ENCODE results near the gene RAB36.

RAB36 gene

DNA sequence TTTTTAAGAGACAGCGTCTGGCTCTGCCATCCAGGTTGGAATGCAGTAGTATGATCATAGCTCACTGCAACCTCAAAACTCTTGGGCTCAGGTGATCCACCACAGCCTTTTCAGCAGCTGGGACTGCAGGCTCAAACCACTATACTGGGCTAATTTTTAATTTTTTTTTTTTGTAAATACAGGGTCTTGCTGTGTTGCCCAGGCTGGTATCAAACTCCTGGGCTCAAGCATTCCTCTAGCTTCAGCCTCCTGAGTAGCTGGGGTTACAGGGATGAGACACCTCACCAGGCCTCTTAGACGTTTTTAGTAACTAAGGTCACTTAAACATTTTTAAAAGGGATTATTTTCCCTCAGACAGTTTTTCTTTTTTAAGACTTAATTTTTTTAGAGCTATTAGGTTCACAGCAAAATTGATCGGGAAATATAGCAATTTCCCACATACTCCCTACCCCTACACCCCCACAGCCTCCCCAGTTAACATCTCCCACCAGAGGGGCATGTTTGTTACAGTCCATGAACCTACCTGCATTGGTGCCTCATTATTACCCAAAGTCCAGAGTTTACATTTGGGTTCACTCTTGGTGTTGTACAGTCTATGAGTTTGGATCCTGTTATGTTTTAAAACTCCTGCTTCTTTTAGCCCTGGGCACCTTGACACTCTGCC is 39.0 kb downstream of the RAB36 start:
- DNase-seq, result no peak

DNA sequence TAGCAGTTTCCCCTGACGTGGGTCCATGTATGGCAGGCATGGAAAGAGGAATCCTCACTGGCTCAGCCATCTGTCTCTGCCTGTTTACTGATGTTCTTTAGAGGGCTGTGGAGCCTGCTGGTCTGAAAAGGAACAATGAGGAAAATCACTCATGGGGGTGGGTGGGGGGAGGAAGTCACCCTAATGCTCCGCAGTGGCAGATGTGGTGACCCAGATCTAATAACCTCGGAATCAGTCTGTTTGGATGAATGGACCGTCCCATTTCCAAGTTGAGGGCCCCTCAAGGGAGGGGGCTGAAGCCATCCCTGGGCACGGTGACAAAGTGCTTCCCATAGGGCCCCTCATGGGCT is 39.5 kb downstream of the RAB36 start:
- DNase-seq, result no peak

DNA sequence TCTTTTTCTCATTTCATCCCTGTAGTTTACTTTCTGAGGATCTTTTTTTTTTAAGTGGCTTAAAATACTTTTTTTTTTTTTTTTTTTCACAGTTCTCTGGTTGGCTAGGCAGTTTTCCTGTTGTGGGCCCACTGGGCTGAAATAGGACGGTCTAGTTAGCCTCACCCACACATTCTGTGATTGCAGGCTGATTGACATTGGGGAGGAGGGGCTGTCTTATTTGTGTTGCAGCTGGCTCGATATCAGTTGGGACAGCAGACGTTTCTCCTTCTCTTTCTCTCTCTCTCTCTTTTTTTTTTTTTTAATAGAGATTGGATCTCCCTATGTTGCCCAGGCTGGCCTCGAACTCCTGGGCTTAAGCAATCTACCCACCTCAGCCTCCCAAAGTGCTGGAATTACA is 41.9 kb downstream of the RAB36 start:
- DNase-seq, result no peak

DNA sequence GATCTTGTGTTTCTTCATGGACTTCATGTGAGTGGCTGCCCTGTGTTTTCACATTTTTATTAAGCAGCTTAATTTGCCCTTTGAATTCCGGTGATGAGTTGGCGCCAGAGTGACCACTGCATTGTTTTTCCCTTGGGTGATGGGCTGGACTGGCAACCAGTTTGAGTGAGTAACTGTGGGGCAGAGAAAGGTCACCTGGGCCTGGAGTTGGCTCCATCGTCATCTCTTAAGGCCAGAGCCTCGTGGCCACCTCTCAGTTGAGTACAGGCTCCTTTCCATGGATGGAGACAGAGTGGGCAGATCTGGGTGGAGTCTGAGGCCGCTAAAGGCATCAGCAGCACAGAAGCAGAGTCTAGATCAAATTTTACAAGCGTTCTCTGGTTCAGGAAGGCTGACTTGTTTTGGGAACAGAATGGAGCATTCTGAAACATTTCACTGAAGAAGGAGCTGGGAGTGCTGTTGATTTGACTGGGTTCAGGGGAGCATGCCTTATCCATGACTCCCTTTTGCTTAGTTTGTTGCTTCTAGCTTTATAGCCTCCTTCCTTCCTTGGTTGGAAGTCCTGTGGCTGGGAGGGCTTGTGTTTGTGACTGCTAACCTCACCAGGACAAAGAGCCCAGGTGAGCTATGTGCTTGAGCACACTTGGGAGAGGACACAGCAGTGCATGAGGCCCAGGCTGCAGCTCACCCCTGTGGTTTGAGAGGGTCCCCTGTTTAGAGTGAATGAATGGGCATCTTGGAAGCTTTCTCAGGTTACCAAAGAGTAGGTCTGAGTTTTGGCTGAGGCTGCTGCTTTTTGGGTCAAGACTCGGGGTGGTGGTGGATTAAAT is 42.8 kb downstream of the RAB36 start:
- no peak for DNase-seq

DNA sequence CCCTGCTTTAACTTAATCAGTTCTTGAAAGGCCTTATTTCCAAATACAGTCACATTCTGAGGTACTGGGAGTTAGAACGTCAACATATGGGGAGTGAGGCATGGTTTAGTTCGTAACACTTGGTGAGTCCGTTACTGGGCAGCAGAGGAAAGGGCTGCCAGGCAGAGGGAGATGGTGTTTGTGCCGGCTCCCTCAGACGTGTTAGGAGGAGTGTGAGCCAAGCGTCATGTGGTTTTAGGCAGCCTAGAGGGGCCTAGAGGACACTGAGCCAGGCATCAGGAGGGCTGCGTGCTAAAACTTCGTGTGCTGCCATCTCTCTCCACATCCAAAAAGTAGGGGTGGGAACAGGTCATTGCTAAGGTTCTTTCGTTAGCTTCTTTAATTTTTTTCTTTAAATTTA is 45.2 kb downstream of the RAB36 start:
- no peak for DNase-seq

DNA sequence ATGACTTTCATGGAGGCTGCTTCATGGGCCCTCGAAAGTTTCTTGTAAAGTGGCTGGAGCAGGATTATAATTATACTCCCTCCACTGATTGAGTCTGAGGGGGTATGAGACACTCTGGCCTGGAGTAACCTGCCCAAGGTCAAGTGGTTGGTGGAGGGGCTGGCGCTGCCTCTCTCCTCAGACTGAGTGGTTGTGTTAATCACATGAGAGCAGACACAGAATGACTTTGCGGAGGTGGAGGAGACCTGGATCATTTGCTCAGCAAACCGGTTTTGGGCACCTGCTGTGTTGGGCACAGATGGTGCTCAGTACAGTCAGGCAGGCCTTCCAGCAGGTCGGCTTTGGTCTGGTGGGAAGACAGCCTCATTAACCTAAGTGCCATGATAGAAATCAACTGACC is 46.9 kb downstream of the RAB36 start:
- DNase-seq, result no peak

DNA sequence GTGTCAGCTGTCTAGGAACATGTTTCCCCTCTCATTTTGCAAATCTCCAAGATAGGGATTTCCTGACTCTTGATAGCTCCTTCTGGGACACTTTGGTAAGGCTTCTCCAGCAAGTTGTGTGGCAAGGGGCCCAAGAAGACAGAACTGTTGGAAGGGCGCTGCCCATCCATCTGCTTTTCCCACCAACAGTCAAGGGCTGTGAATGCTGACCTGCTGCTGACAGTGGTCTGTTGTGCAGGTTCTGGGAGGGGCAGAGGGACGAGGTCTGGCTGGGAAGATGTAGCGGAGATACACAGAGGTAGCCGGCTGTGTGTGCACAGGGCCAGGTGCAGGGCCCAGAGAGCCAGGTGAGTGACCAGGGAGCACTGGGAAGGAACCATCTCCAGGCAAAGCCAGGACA is 47.3 kb downstream of the RAB36 start:
- DNase-seq, result no peak

DNA sequence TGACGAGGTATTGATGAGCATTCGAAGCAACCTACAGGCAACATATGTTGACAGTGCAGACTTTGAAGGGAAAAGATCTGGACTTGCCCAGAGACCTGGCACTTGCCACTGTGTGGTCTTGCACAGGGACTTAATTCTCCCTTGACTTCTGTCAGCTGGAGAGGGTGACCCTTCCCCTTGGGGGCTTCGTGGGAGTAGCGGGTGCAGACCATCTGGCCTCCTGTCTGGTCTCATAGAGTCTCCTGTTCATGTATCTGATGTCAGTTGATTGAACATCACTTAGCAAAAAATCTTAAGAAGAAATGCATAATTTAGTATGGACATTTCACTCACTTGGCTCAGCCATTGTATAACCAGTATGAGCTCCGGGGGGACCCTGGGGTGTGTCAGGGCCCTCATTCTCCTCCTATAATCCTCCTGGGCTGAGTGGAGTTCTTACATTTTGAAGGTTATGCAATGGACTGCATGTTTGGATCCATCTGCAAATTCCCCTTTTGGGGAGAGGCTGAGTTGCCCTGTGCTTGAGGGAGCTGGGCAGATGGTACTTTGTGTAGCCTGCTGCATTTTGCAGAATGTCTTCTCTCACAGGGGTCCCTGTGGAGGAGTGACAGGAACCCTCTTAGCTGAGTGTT is 48.0 kb downstream of the RAB36 start:
- DNase-seq, result no peak

DNA sequence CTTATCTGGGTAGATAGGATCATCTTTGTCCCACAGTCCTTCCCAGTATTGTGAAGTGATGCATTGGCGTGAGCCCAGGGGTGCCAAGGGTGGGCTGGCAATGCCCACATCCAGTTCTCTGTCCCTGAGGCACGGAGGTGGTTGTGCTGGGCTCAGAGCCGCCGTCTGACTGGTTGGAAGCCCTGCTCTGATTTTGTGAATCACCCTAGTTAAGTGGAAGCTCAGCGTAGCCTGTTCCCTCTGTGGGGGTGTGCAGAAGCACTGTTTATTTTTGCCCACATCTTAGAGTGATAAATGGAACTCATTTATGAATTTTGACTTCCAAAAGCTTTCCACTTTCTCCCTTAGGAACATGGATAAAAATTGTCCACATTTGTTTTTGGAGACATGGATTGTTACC is 48.6 kb downstream of the RAB36 start:
- DNase-seq, result no peak

DNA sequence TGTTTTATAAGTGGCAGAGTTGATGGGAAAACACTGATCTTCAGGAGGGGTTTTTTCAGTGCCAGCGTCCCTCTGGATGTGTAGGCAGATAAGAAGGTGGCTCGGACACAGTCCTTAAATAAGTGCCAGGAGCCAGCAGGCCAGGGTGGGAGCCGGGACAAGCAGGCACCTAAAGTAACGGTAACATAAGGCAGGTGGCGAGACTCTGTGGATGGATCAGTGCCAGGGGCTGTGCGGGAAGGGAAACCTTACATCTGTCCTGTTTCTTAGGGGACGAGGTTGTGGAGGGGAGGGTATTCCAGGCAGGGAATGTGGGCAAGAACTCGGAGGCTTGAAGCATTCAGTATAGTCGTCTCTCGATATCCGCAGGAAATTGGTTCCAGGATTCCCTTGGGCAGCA is 50.9 kb downstream of the RAB36 start:
- peak; percentile 43 for DNase-seq

DNA sequence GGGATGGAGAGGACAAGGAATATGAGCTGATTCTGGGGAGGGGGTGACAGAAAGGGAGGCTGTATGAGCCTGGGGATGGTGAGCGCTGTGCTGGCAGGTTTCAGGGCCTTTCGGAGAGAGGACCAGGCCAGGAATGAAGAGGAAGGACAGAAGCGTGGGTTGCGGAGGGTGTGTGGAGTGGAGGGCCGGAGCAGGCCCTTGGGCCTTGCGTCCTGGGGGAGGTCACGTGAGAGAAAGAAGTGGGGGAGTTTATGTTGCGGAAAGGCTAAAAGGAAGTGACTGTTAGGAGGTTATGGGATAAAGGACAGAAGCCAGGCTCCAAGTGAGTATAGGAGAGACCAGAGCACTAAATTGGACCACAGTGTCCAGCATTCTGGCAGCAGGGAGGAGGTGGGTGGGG is 52.6 kb downstream of the RAB36 start:
- DNase-seq, result no peak

DNA sequence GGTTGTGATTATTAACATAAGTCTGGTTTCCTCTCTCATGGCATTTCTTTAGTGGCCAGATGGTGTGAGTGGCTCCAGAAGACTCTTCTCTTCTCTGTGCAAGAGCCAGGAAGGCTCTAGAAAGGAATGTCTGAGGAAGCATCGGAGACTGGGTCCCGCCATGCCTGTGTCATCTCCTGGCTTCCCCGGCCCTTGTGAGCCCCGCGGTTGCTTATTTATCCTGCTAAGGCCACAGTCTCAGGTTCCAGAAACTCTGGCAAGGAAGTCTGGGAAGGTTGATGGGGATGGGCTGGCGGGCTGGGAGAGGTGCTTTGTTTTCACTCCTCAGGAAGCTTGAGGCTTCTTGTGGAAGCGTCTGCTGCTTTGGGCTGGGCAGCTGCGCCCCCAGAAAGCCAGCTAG is 53.9 kb downstream of the RAB36 start:
- no peak for DNase-seq

DNA sequence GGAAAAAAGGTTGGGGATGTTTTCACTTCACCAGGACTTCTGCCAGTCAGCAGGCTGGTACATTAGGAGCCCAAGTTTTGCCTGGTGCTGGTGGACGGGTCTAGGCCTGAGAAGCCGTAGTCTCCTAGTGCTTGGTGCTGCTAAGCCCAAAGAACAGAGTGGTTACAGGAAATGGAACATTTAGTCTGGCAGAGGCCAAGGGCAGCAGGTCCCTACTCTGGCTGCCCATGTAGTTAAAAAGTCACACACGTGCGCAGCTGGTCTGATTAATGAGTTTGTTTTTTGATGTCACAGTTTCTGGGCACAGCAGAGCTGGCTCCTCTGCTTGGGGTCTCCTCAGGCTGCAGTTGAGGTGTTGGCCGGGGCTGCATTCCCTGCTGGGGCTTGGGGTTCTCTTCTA is 55.6 kb downstream of the RAB36 start:
- peak; percentile 30 for DNase-seq

DNA sequence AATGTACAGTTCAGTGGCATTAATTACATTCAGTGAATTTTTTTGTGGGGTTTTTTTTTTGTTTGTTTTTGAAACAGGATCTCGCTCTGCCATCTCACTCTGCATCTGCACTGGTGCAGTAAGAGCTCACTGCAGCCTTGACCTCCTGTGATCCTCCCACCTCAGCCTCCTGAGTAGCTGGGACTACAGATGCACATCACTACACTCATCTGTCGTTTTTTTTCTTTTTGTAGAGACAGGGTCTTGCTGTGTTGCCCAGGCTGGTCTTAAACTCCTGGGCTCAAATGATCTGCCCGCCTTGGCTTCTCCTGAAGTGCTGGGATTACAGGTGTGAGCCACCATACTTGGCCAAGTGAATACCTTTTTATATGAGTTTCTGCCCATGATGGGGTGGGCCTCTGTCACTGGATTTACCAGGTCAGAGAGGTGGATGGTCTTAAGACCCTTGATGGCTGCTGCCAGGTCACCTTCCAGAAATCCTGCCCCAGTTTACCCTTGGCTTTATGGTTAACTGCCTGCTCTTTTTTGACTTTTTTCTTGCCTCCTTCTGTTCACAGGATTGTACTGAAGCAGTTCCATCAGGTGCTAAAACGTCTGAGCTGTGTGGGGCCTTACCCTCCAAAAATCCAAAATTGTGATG is 57.7 kb downstream of the RAB36 start:
- DNase-seq, result no peak

DNA sequence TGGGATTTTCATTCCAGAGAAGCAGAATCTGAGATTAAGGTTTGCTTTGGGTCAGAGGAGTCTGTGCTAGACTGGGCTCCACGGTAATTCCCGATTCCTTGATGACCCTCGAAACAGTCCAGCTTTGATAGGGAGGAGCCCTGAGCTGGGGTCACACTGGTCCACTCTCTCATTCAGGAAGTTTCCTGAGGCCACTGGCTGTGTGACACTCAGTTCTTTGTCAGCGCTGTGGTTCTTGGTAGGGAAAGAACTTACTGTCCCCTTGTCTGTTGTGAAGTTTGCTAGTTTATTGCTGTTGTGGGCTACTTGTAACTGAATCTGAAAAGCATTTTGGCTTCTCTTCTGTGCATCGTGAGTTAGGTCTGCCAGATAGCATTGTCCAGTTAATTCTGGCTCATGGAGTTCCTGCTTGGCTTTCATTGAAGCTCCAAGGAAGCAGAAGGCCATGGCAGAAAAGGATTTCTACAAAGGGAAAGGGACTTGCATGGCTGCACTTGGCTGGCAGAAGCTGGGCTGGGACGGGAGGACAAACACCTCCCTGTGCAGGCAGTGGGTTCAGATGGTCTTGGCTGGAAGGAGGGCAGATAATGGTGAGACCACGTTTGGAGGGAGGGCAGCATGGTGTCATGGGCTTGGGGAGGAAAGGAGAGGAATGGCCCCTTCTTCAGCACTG is 58.3 kb downstream of the RAB36 start:
- no peak for DNase-seq

DNA sequence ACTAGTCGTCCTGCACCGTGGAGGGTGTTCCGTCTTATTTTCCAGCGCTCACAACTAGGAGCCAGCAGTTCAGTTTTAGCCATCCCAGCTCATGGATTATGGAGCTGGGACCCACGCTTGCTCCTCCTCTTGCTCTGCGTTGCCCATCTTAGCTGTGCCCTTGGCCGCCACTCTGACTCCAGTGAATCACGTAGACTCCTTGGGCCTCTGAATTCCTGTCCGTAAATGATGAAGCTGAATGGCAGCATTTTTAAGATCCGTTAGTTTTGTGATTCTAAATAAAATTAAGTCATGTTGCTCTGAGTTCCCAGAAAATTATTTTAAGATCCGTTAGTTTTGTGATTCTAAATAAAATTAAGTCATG is 58.8 kb downstream of the RAB36 start:
- no peak for DNase-seq

DNA sequence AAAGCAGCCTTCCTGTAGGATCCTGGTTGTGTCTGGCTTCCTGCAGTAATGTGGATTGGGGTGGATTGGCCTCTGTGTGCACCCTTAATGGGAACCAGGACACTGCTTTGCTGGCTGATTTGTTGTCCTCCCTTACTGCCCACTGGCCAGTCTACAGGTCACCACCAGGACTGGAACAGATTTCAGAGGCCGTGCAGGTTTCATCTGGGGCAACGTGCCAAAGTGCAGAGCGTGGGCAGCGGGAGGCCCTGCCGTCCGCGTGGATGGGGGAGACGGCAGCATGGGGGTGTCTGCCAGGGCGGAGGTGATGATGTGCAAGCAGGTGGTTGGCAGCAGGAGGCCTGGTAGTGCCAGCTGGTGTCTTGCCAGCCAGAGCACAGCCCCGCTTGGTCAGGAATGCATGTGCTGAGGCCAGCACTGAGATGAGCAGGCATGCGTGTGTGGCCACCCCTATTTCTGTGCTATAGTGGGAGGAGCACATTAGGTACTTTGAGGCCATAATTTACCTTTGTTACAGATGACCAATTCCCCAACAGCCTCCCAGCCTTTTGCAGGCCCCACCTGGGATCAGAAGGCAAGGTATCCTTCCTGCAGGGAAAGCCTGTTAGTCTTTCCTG is 59.4 kb downstream of the RAB36 start:
- DNase-seq, result no peak

DNA sequence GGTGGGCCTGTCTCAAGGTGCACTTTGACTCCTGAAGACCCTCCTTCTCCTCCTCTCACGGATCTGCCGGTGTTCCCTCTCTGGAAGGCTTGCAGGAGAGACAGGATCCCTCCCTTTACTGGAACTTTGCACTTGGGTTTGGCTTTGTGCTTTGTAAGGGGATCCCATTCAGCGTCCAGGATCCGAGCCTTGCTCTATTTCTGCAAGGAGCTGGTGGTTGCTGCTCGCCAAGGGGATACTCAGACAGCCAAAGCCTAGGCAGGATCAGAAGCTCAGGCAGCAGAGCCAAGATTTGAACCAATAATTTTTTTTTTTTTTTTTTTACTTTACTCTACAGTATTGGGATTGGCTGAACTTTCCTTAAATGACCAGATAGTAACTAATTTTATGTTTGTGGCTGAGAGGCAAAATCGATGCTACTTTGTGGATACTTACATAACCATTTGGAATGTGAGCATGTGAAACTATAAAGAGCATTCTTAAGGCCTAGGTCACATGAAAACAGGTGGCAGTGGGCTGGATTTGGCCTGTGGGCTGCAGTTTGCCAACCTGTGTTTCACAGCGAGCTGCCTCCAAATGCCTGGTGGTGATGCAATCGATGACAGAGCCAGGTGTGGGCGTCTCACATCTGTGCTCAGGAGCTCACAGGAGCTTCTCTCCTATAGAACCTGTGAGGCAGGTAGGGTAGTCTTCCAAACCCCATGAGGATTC is 60.2 kb downstream of the RAB36 start:
- no peak for DNase-seq

DNA sequence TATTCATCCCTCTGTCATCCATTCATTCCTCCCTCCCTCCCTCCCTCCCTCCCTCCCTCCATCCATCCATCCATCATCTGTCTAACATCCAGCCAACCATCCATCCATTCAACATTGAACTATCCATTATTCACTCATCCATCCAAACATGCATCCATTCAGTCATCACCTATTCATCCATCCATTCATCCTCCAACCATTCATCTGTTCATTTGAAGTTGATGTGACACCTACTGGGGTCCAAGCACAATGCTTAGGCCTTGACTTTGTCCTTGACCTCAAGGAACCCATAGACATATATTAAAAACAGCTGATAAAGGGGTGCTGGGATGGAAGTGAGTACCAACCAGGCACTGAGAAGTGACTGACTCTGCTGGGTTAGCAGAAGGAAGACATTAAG is 61.6 kb downstream of the RAB36 start:
- no peak for DNase-seq

DNA sequence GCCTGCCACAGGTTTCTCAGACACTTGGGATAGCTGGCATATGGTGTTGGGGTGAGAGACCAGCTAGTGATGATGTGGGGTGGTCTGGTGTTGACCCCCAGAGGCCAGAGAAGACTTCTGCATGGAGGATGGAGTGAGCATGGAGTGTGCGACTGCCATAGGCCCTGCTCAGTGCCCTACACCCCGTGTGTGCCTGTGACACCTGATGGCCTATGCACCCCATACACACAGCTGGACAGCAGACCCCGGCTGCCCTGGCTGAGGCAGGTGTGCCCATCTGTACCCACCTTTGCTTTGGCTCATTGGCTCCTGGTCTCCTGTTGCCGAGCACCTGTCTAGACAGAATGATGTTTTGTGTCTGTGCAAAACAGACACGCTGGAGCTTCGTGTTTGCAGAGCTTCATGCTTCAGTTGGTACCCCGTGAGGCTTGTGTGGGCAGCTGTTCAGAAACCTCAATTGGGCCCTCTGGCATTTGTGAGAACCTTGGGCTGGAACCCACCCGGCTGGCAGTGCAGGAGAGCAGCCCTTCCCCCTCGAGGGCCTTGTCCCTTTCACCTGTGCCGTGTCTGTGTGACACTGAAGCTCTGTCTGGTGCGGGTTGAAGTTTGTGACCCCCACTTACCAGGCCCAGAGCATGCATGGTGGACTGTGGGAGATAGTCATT is 62.6 kb downstream of the RAB36 start:
- DNase-seq, result peak; percentile 85

DNA sequence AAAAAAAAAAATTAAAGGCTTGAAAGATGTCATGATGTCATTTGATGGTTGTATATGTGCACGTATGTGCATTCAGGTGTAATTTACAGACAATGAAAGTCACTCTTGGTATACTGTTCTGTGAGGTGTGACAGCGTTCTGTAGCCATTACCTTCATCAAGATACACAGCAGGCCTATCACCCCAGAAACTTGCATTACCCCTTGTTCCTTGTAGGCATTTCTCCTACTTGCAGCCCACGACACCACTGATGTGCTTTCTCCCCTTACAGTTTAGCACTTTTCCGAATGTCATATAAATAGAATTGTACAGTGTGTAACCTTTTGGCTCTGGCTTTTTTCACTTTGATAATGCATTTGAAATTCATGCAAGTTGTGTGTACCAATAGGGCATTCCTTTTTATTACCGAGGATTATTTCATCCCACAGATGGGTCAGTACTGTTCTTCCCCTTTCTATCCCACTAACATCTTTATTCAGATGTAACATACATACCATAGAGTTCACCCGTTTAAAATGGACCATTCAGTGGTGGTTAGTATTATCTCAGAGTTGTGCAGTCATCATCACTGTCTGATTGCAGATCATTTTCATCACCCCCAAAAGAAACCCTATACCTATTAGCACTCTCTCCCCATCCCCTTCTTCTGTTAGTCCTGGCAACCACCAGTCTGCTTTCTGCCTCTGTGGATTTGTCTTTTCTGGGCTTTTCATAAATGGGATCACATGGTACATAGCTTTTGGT is 65.3 kb downstream of the RAB36 start:
- DNase-seq, result no peak

Data from SHP77 treated with DMSO at 0.1 percent for 48 hours (cell line).